GM21786 (cell line): ENCODE data around the gene CRYBA1.

Experiments
- ATAC-seq: cut with Tn5 transposase; IDR thresholded peaks from one replicate; pipeline ENCODE4 v1.9.1; 2021; ENCODE audit not compliant: unreplicated experiment

The CRYBA1 gene

GRCh38 chr17:29278692-29279091 is 32.0 kb downstream of the CRYBA1 start:
- ATAC-seq: no peak

GRCh38 chr17:29279397-29280070 is 32.9 kb downstream of the CRYBA1 start:
- ATAC-seq: no peak

GRCh38 chr17:29283496-29283895 is 36.8 kb downstream of the CRYBA1 start:
- ATAC-seq: no peak

- ATAC-seq: no peak
Observed at GRCh38 chr17:29283961-29284360, 37.3 kb downstream of the CRYBA1 start.

- ATAC-seq: no peak
Observed at GRCh38 chr17:29289852-29290251, 43.2 kb downstream of the CRYBA1 start.

GRCh38 chr17:29291163-29291752 is 44.6 kb downstream of the CRYBA1 start:
- ATAC-seq: no peak

GRCh38 chr17:29292071-29292991 is 45.7 kb downstream of the CRYBA1 start:
- no peak for ATAC-seq

- no peak for ATAC-seq
Observed at GRCh38 chr17:29292992-29293889, 46.6 kb downstream of the CRYBA1 start.

GRCh38 chr17:29293890-29294579 is 47.4 kb downstream of the CRYBA1 start, which contains the start of gene NUFIP2:
TSS of gene NUFIP2 (minus strand) at chr17:29294148. CDS start at chr17:29294059, 89 bp downstream.
- peak; percentile 89 for ATAC-seq

GRCh38 chr17:29294580-29294900 is 47.9 kb downstream of the CRYBA1 start:
- ATAC-seq: no peak

- ATAC-seq: no peak
Observed at GRCh38 chr17:29295420-29295819, 48.8 kb downstream of the CRYBA1 start.

GRCh38 chr17:29299031-29299430 is 52.4 kb downstream of the CRYBA1 start:
- ATAC-seq: no peak

GRCh38 chr17:29303386-29303785 is 56.7 kb downstream of the CRYBA1 start:
- ATAC-seq: no peak
